H1 (cell line): ENCODE results near the gene CD300E. TPM values are rescaled to one million over a fixed set of nuclear protein-coding genes. Genes with fewer than 3 reads are reported as not detected.

Source experiments
- CTCF ChIA-PET: fragments of 300-600 bp; sonication (Branson Sonifier 250); formaldehyde crosslinking; loops from one replicate; lab custom pipeline; 2021; ENCODE audit not compliant: partially characterized antibody; lab: Charles Lee
- POLR2A ChIA-PET: fragments of 300-600 bp; sonication (Branson Sonifier 250); formaldehyde crosslinking; loops from one replicate; lab custom pipeline; 2021; ENCODE audit warnings: inconsistent platforms; ENCODE audit not compliant: partially characterized antibody; lab: Charles Lee
- DNase-seq, 2 experiments: peaks; one replicate each; pipeline versions ENCODE4 v3.0.0 to v3.0.0-alpha.2; 2010 to 2022; ENCODE audit warnings: low spot score in 2 of 2, low read depth in 1 of 2, mixed read lengths in 1 of 2
- FAIRE-seq: peaks from 2 replicates; lab custom pipeline; 2011; peaks lifted over from hg19 to GRCh38; lab: Jason Lieb, UNC
- H2AFZ ChIP-seq: 2 replicates; pipeline ENCODE4 v1.8.1; 2012; ENCODE audit warnings: low read length, inconsistent platforms
- H2AK5ac ChIP-seq: 2 replicates; pipeline ENCODE4 v1.6.1; 2013; ENCODE audit warnings: low read depth, low read length
- H2BK120ac ChIP-seq: replicated peaks from 2 replicates; pipeline ENCODE3; 2013; ENCODE audit warnings: low read depth, low read length, inconsistent platforms
- H2BK12ac ChIP-seq: 2 replicates; pipeline ENCODE4 v1.6.1; 2013; ENCODE audit warnings: low read depth, low read length
- H2BK15ac ChIP-seq: 2 replicates; pipeline ENCODE4 v1.6.1; 2013; ENCODE audit warnings: low read length
- H2BK20ac ChIP-seq: 2 replicates; pipeline ENCODE4 v1.6.1; 2013; ENCODE audit warnings: low read length
- H2BK5ac ChIP-seq: 2 replicates; pipeline ENCODE4 v1.6.1; 2013; ENCODE audit warnings: low read depth, low read length
- H3K14ac ChIP-seq: 2 replicates; pipeline ENCODE4 v1.6.1; 2013; ENCODE audit warnings: inconsistent platforms; ENCODE audit not compliant: insufficient read length
- H3K18ac ChIP-seq: 2 replicates; pipeline ENCODE4 v1.6.1; 2013; ENCODE audit warnings: low read length; ENCODE audit errors: extremely low read depth
- H3K23ac ChIP-seq: 2 replicates; pipeline ENCODE4 v1.6.1; 2013; ENCODE audit warnings: inconsistent platforms; ENCODE audit not compliant: insufficient read length
- H3K23me2 ChIP-seq: 2 replicates; pipeline ENCODE4 v1.6.1; 2013; ENCODE audit warnings: low read depth, low read length
- H3K27ac ChIP-seq: 2 replicates; pipeline ENCODE4 v1.6.1; 2011; ENCODE audit warnings: low read depth, low read length, inconsistent platforms
- H3K27me3 ChIP-seq, 4 experiments: replicated peaks in 1 of 4; 1 replicate in 1 of 4; 2 replicates in 3 of 4; pipeline versions ENCODE4 v1.6.1 to v1.8.1; 2011 to 2013; ENCODE audit warnings: low read length in 3 of 4, mild to moderate bottlenecking in 3 of 4, inconsistent platforms in 2 of 4, mixed read lengths in 2 of 4, moderate library complexity in 1 of 4; ENCODE audit not compliant: control insufficient read depth in 3 of 4, insufficient read depth in 3 of 4; ENCODE audit errors: extremely low read depth in 1 of 4
- H3K36me3 ChIP-seq, 4 experiments: 2 replicates each; pipeline versions ENCODE4 v1.6.1 to v1.8.1; 2011 to 2013; ENCODE audit warnings: mild to moderate bottlenecking in 4 of 4, low read length in 3 of 4, moderate library complexity in 2 of 4, control low read depth in 1 of 4, inconsistent platforms in 1 of 4; ENCODE audit not compliant: insufficient read depth in 4 of 4, control insufficient read depth in 2 of 4
- H3K4ac ChIP-seq: replicated peaks from 2 replicates; pipeline ENCODE3; 2013; ENCODE audit warnings: low read length, low read depth, mixed read lengths, inconsistent platforms; ENCODE audit not compliant: insufficient read length
- H3K4me1 ChIP-seq, 4 experiments: replicated peaks in 1 of 4; 1 replicate in 1 of 4; 2 replicates in 3 of 4; pipeline versions ENCODE4 v1.6.1 to v1.8.1; 2011 to 2013; ENCODE audit warnings: low read length in 3 of 4, inconsistent platforms in 2 of 4, mixed read lengths in 1 of 4; ENCODE audit not compliant: insufficient read depth in 4 of 4, control insufficient read depth in 3 of 4
- H3K4me2 ChIP-seq, 2 experiments: 2 replicates each; pipeline versions ENCODE4 v1.6.1 to v1.8.1; 2011 to 2013; ENCODE audit warnings: low read depth in 2 of 2, low read length in 2 of 2, control low read depth in 1 of 2, inconsistent platforms in 1 of 2, mild to moderate bottlenecking in 1 of 2; ENCODE audit not compliant: insufficient read depth in 1 of 2
- H3K4me3 ChIP-seq, 4 experiments: fragments of 200-600, 300-600 bp in 1 of 4; sonication (generic), shearing (Covaris generic), sonication (Bioruptor Twin) in 1 of 4; 2 replicates each; pipeline versions ENCODE4 v1.5.1 to v1.8.1; 2011 to 2016; ENCODE audit warnings: low read length in 4 of 4, low read depth in 3 of 4, control low read depth in 2 of 4, inconsistent platforms in 2 of 4, mild to moderate bottlenecking in 2 of 4, mixed read lengths in 1 of 4, moderate library complexity in 1 of 4; ENCODE audit not compliant: insufficient read depth in 2 of 4; ENCODE audit errors: extremely low read depth in 1 of 4
- H3K56ac ChIP-seq: replicated peaks from 2 replicates; pipeline ENCODE3; 2013; ENCODE audit warnings: low read depth, mild to moderate bottlenecking, mixed read lengths, low read length, inconsistent platforms; ENCODE audit not compliant: insufficient read length
- H3K79me1 ChIP-seq: 2 replicates; pipeline ENCODE4 v1.6.1; 2013; ENCODE audit warnings: low read depth, low read length, control low read depth
- H3K79me2 ChIP-seq, 2 experiments: 2 replicates each; pipeline versions ENCODE4 v1.6.1 to v1.8.1; 2012 to 2013; ENCODE audit warnings: low read length in 2 of 2, mild to moderate bottlenecking in 2 of 2, inconsistent platforms in 1 of 2; ENCODE audit not compliant: insufficient read depth in 2 of 2, control insufficient read depth in 1 of 2
- H3K9ac ChIP-seq, 4 experiments: replicated peaks in 1 of 4; 1 replicate in 1 of 4; 2 replicates in 3 of 4; pipeline versions ENCODE4 v1.6.1 to v1.8.1; 2011 to 2013; ENCODE audit warnings: low read depth in 3 of 4, low read length in 3 of 4, control low read depth in 2 of 4, mild to moderate bottlenecking in 2 of 4, moderate library complexity in 2 of 4, inconsistent platforms in 1 of 4; ENCODE audit errors: extremely low read depth in 1 of 4
- H3K9me3 ChIP-seq, 2 experiments: 2 replicates each; pipeline versions ENCODE4 v1.6.1 to v1.8.1; 2012 to 2013; ENCODE audit warnings: mild to moderate bottlenecking in 2 of 2, moderate library complexity in 2 of 2, control low read depth in 1 of 2, inconsistent platforms in 1 of 2, low read depth in 1 of 2, low read length in 1 of 2, mixed read lengths in 1 of 2; ENCODE audit not compliant: insufficient read depth in 2 of 2
- H4K20me1 ChIP-seq, 2 experiments: replicated peaks in 1 of 2; 2 replicates each; pipeline versions ENCODE3 to v1.8.1; 2011 to 2013; ENCODE audit warnings: inconsistent platforms in 2 of 2, low read length in 2 of 2, mild to moderate bottlenecking in 1 of 2; ENCODE audit not compliant: insufficient read depth in 2 of 2, control insufficient read depth in 1 of 2
- H4K5ac ChIP-seq: 2 replicates; pipeline ENCODE4 v1.6.1; 2013; ENCODE audit warnings: low read length, low read depth, mixed read lengths, inconsistent platforms; ENCODE audit not compliant: insufficient read length
- H4K8ac ChIP-seq: 2 replicates; pipeline ENCODE4 v1.8.0; 2013; ENCODE audit warnings: mild to moderate bottlenecking, moderate library complexity, low read length, inconsistent platforms; ENCODE audit not compliant: insufficient read depth; ENCODE audit errors: extremely low read depth
- H4K91ac ChIP-seq: replicated peaks from 2 replicates; pipeline ENCODE3; 2013; ENCODE audit warnings: low read length, mixed read lengths, inconsistent platforms; ENCODE audit not compliant: insufficient read length
- SP1 ChIP-seq: IDR thresholded peaks from 2 replicates; pipeline ENCODE4 v1.6.1; 2011; ENCODE audit warnings: low read depth, low read length
- TAF1 ChIP-seq: IDR thresholded peaks from 2 replicates; pipeline ENCODE4 v1.6.1; 2011; ENCODE audit warnings: mild to moderate bottlenecking, low read depth, low read length
- WGBS, 2 experiments: shearing (Covaris generic) in 1 of 2; methylation state at CpG; one replicate each; pipeline versions ENCODE4 v1.1.6 to v1.1.7; 2013 to 2015; ENCODE audit warnings: low lambda C conversion rate in 2 of 2, mixed read lengths in 2 of 2, inconsistent platforms in 1 of 2, low coverage in 1 of 2, missing lambda C conversion rate in 1 of 2; ENCODE audit not compliant: insufficient replicate concordance in 2 of 2, insufficient coverage in 1 of 2, insufficient read length in 1 of 2; ENCODE audit errors: extremely low coverage in 1 of 2, missing lambda C conversion rate in 1 of 2; 5-methylcytosine and 5-hydroxymethylcytosine counted together
- polyA plus RNA-seq, 7 experiments: library from polyadenylated mRNA; depleted of rRNA in 3 of 7; stranded (reverse) in 5 of 7; unstranded in 2 of 7; fragments of >200 nt in 5 of 7; fragments of 200-250 nt in 2 of 7; gene quantifications; 1 replicate in 5 of 7; 2 replicates in 1 of 7; 4 replicates in 1 of 7; pipeline versions ENCODE4 v1.2.1 to v1.2.3, GENCODE V29; 2011 to 2013; ENCODE audit warnings: missing spikeins in 2 of 7, mixed read lengths in 2 of 7
- total RNA-seq: library from RNA; stranded (reverse); fragmentation: NEBNext Ultra II Directional; extraction: Animal tissue kit (Norgen Biotek cat#: 25700); gene quantifications from 2 replicates; pipeline ENCODE4 v1.2.1, GENCODE V29; 2021

Gene CD300E
- total and polyA plus RNA-seq, 2 of the 8 experiments (the other 6 are each of a cell fraction or from before 2014, with no cell fraction given): not detected

- Histone ChIP-seq H3K14ac (no peak overlapping the region), H2BK15ac (no peak overlapping the region), H4K8ac (no peak overlapping the region), H3K18ac (no peak overlapping the region), H2BK120ac (no peak overlapping the region), H2AK5ac (no peak overlapping the region), H2BK5ac (no peak overlapping the region), H3K4ac (no peak overlapping the region), H3K27ac (no peak overlapping the region), H3K23me2 (peaks cover 2% of the 10 kb centered on the region; the same call in 1 of the 2 replicates), H4K5ac (no peak overlapping the region), H3K4me3 (no peak overlapping the region), H3K27me3 (peaks cover 0 to 3% (median 1%) of the 10 kb centered on the region in 4 experiments; a peak in 2 of 7 replicates), H2AFZ (no peak overlapping the region), H3K4me1 (0 out of 7 replicates have a peak, but pooled peaks cover 0 to under 1% (median 0%) of the 10 kb centered on the region in 4 experiments), H4K91ac (no peak overlapping the region), H2BK20ac (no peak overlapping the region), H3K56ac (no peak overlapping the region), H4K20me1 (peaks cover 0 to 1% of the 10 kb centered on the region in 2 experiments), H3K9ac (no peak overlapping the region), H3K79me1 (no peaks in the 10 kb centered on the region), H2BK12ac (no peak overlapping the region), H3K36me3 (no peaks in the 10 kb centered on the region), H3K4me2 (no peak overlapping the region), H3K9me3 (no peaks in the 10 kb centered on the region), H3K79me2 (no peaks in the 10 kb centered on the region), H3K23ac (no peak overlapping the region)
- ChIA-PET POLR2A (interaction anchor here (0.5 to 1.3 kb wide), 2 partner anchors 30 to 367 kb away, joined by 3 to 4 read pairs; no protein-coding TSS in a partner anchor), CTCF (interaction anchor here (0.8 to 5.0 kb wide), 12 partner anchors 14 to 260 kb away, joined by 3 to 33 read pairs (median 4); partner anchors contain the start of gene CD300H)
- FAIRE-seq: no peak
- no peak for DNase-seq
- 91% methylated on average over 6 of the region's 6 CpGs; no CpG with 5 or more reads in 1 of the 2 experiments for WGBS, 2 experiments
- TF ChIP-seq TAF1: no peak
- TF ChIP-seq SP1: no peak
These were observed 19.3 kb downstream of the CD300E start for GRCh38 chr17:74604200-74604599.
